HG03039 (cell line): Measurements from ENCODE around the gene BRD7.

ENCODE experiments used
- ATAC-seq: cut with Tn5 transposase; IDR thresholded peaks from one replicate; pipeline ENCODE4 v1.9.1; 2021; ENCODE audit warnings: mild to moderate bottlenecking, moderate library complexity; ENCODE audit not compliant: unreplicated experiment

The BRD7 gene

GRCh38 chr16:50390371-50390771 lies 21.6 kb upstream of the BRD7 start:
- no peak for ATAC-seq

GRCh38 chr16:50389900-50390299 lies 21.1 kb upstream of the BRD7 start:
- ATAC-seq, result no peak

- ATAC-seq, result no peak
These were observed 19.7 kb upstream of the BRD7 start for GRCh38 chr16:50388496-50388895.

- no peak for ATAC-seq
These were observed 18.0 kb upstream of the BRD7 start for GRCh38 chr16:50386774-50387173.

GRCh38 chr16:50386139-50386538 lies 17.4 kb upstream of the BRD7 start:
- no peak for ATAC-seq

- no peak for ATAC-seq
These were observed 15.8 kb upstream of the BRD7 start for GRCh38 chr16:50384500-50385135.

GRCh38 chr16:50381679-50382440 lies 13.1 kb upstream of the BRD7 start:
- ATAC-seq, result no peak

GRCh38 chr16:50378417-50378816 lies 9.6 kb upstream of the BRD7 start:
- no peak for ATAC-seq

GRCh38 chr16:50377001-50377400 lies 8.2 kb upstream of the BRD7 start:
- no peak for ATAC-seq

- ATAC-seq, result no peak
These were observed 5.0 kb upstream of the BRD7 start for GRCh38 chr16:50373780-50374179.

- ATAC-seq, result no peak
These were observed 4.5 kb upstream of the BRD7 start for GRCh38 chr16:50373345-50373701.

- ATAC-seq, result no peak
These were observed 4.0 kb upstream of the BRD7 start for GRCh38 chr16:50372611-50373344.

GRCh38 chr16:50371936-50372595 lies 3.3 kb upstream of the BRD7 start:
- ATAC-seq, result no peak

GRCh38 chr16:50371036-50371716 lies 2.4 kb upstream of the BRD7 start:
- ATAC-seq, result no peak

- no peak for ATAC-seq
These were observed 481 bp upstream of the BRD7 start for GRCh38 chr16:50369133-50369804.

GRCh38 chr16:50367777-50368409 lies 895 bp downstream of the BRD7 start:
- no peak for ATAC-seq

GRCh38 chr16:50365791-50366575 lies 2.8 kb downstream of the BRD7 start:
- no peak for ATAC-seq

GRCh38 chr16:50363656-50364055 lies 5.1 kb downstream of the BRD7 start:
- ATAC-seq, result no peak

- no peak for ATAC-seq
These were observed 8.0 kb downstream of the BRD7 start for GRCh38 chr16:50360779-50361178.
